WERI-Rb-1 (cell line): ENCODE measurements around the gene SPANXN2.

ENCODE experiments used
- DNase-seq: peaks from one replicate; pipeline ENCODE4 v3.0.0-alpha.2; 2020
- H3K27ac ChIP-seq: fragments of 250-450 bp; sonication (Bioruptor Pico); 2 replicates; pipeline ENCODE4 v1.5.1; 2020; ENCODE audit warnings: mild to moderate bottlenecking, moderate library complexity
- H3K27me3 ChIP-seq: fragments of 250-450 bp; sonication (Bioruptor Pico); 2 replicates; pipeline ENCODE4 v1.5.1; 2021; ENCODE audit warnings: mild to moderate bottlenecking, low read depth, moderate library complexity; ENCODE audit not compliant: insufficient read depth, severe bottlenecking
- H3K36me3 ChIP-seq: fragments of 250-450 bp; sonication (Bioruptor Pico); 2 replicates; pipeline ENCODE4 v1.5.1; 2020; ENCODE audit warnings: mild to moderate bottlenecking, moderate library complexity
- H3K4me3 ChIP-seq: 2 replicates; pipeline ENCODE4 v1.5.1; 2011; ENCODE audit warnings: low read depth, mild to moderate bottlenecking, control low read depth, low read length
- H3K9me3 ChIP-seq: fragments of 250-450 bp; sonication (Bioruptor Pico); 2 replicates; pipeline ENCODE4 v1.5.1; 2021; ENCODE audit warnings: mild to moderate bottlenecking, moderate library complexity; ENCODE audit not compliant: severe bottlenecking
- TF ChIP-seq, protein P1 (sequence below): IDR thresholded peaks from 2 replicates; pipeline ENCODE4 v1.5.1; 2011; ENCODE audit warnings: low read depth, mild to moderate bottlenecking, control low read depth, inconsistent platforms, low read length

SPANXN2 gene

DNA sequence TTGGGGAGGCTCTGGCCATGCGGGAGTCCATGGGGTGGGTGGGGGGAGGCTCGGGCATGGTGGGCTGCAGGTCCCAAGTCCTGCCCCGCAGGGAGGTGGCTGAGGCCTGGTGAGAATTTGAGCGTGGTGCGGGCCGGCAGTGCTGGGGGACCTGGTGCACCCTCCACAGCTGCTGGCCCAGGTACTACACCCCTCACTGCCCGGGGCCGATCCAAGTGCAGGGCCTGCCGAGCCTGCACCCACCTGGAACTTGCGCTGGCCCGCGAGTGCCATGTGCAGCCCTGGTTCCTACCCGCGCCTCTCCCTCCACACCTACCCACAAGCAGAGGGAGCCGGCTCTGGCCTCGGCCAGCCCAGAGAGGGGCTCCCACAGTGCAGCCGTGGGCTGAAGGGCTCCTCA lies 5.7 kb upstream of the SPANXN2 start:
- no peak overlapping the region for H3K4me3 ChIP-seq
- no peak for DNase-seq
- peaks cover 4% of the 10 kb centered on the region for H3K27me3 ChIP-seq
- no peaks in the 10 kb centered on the region for H3K9me3 ChIP-seq
- TF ChIP-seq, protein P1, sequence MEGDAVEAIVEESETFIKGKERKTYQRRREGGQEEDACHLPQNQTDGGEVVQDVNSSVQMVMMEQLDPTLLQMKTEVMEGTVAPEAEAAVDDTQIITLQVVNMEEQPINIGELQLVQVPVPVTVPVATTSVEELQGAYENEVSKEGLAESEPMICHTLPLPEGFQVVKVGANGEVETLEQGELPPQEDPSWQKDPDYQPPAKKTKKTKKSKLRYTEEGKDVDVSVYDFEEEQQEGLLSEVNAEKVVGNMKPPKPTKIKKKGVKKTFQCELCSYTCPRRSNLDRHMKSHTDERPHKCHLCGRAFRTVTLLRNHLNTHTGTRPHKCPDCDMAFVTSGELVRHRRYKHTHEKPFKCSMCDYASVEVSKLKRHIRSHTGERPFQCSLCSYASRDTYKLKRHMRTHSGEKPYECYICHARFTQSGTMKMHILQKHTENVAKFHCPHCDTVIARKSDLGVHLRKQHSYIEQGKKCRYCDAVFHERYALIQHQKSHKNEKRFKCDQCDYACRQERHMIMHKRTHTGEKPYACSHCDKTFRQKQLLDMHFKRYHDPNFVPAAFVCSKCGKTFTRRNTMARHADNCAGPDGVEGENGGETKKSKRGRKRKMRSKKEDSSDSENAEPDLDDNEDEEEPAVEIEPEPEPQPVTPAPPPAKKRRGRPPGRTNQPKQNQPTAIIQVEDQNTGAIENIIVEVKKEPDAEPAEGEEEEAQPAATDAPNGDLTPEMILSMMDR: no peak
- no peaks in the 10 kb centered on the region for H3K36me3 ChIP-seq
- H3K27ac ChIP-seq: no peak overlapping the region

DNA sequence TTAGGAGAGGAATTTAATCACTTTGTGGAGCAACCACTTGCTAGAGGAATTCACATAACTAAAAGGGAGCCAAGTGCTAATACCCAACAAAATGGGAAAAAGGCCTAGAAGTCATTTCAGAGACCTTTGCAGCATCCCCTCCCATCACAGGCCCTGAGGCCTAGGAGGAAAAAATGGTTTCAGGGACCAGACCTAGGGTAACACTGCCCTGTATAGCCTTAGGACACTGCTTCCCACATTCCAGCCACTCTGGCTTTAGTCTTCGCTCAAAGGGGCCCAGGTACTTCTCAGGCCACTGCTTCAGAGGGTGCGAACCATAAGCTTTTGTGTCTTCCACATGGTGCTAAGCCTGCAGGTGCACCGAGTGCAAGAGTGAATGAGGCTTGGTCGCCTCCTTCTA lies 19.1 kb downstream of the SPANXN2 start:
- Histone ChIP-seq H3K4me3 (no peak overlapping the region), H3K9me3 (no peaks in the 10 kb centered on the region), H3K36me3 (no peaks in the 10 kb centered on the region), H3K27ac (no peak overlapping the region), H3K27me3 (peaks cover 12% of the 10 kb centered on the region)
- TF ChIP-seq, protein P1: no peak
- DNase-seq: no peak

DNA sequence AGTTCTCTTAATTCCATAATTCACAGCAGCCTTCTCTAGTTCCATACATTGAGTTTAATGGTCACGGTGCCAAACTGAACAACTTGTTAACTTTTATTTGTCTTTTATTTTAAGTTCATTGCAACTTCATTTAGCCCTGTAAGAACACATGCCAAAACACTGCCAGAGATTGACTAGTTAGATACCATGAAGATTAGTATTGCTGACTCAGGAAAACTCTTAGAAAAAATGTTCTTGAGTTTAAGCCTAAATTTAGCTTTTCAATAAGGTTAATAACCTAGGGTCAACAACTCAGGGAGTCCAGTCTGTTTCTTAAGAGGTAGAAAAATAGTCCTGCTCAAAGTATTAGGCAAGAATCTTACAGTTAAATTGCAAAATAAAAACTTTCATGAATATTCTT lies 25.7 kb downstream of the SPANXN2 start:
- peaks cover 27% of the 10 kb centered on the region for H3K27me3 ChIP-seq
- no peaks in the 10 kb centered on the region for H3K36me3 ChIP-seq
- no peak overlapping the region for H3K4me3 ChIP-seq
- TF ChIP-seq, protein P1: no peak
- no peak for DNase-seq
- H3K27ac ChIP-seq: no peak overlapping the region
- H3K9me3 ChIP-seq: no peaks in the 10 kb centered on the region

DNA sequence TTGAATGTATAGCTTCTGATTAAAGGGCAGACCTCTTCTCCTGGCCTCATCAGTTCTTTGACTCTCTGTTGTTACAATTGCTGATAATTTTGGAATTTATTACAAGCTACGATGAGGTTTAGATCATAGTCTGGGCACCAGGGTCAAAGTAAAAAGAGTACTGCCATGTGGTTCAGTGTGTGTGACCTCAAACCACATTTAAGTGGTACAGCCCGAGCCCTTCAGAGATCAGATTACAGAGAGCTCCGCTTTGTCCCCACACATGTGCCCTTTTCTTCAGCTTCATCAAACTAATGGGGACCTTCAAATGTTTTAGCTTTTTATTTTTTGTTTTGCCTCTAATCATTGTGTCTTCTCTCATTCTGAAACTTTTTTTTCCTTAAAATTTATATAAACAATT lies 37.1 kb downstream of the SPANXN2 start:
- Histone ChIP-seq H3K27me3 (peaks cover 43% of the 10 kb centered on the region), H3K27ac (no peak overlapping the region), H3K36me3 (no peaks in the 10 kb centered on the region), H3K4me3 (no peak overlapping the region), H3K9me3 (no peaks in the 10 kb centered on the region)
- DNase-seq: no peak
- TF ChIP-seq, protein P1: no peak

DNA sequence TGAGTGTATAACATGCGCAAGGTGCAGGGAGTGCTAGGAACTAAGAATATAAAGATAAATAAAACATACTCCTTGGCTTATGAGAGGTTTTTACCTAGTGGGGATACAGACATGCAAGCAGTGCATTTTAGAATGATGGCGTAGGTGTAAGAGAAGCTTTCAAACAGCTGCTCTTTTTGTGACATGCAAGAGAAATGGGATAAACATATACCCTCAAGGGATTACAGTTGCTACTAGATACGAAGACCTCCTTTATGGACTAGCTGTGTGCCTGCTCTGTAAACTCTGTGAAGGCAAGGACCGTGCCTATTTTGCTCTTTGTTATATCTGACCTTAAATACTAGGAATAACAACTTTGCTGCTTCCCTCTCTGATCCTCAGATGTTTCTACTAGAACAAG lies 45.6 kb downstream of the SPANXN2 start:
- Histone ChIP-seq H3K36me3 (no peaks in the 10 kb centered on the region), H3K27ac (no peak overlapping the region), H3K4me3 (no peak overlapping the region), H3K9me3 (no peaks in the 10 kb centered on the region), H3K27me3 (peaks cover 28% of the 10 kb centered on the region)
- TF ChIP-seq, protein P1: no peak
- DNase-seq: no peak

DNA sequence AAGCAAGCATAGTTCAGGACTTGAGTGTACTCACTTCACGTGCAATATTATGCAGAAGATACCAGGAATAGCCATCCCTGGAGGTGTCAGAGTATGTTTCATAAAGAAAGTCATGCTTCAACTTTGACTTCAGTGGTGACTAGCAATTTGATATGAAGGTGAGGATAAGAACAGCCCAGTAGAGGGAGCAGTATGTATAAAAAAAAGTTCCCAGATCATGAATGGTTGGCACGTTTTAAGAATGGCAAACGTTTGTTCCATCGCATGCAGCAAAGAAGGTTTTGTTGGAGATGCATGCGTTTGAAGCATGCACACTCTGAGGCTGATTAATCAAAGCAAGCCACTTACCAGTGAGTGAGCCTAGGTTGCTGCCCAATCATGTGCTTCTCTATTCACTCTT lies 51.2 kb downstream of the SPANXN2 start:
- no peak overlapping the region for H3K27ac ChIP-seq
- DNase-seq: no peak
- H3K9me3 ChIP-seq: no peaks in the 10 kb centered on the region
- TF ChIP-seq, protein P1: no peak
- peaks cover 17% of the 10 kb centered on the region for H3K27me3 ChIP-seq
- no peak overlapping the region for H3K4me3 ChIP-seq
- H3K36me3 ChIP-seq: no peaks in the 10 kb centered on the region
